ENCODE measurements around the gene SKAP1. TPM values are rescaled to one million over a fixed set of nuclear protein-coding genes. Genes with fewer than 3 reads are reported as not detected.

SKAP1 gene
- total and polyA plus RNA-seq, 7 donors, result 0.09 to 1.0 (median 0.42) TPM; not detected in 2

DNA sequence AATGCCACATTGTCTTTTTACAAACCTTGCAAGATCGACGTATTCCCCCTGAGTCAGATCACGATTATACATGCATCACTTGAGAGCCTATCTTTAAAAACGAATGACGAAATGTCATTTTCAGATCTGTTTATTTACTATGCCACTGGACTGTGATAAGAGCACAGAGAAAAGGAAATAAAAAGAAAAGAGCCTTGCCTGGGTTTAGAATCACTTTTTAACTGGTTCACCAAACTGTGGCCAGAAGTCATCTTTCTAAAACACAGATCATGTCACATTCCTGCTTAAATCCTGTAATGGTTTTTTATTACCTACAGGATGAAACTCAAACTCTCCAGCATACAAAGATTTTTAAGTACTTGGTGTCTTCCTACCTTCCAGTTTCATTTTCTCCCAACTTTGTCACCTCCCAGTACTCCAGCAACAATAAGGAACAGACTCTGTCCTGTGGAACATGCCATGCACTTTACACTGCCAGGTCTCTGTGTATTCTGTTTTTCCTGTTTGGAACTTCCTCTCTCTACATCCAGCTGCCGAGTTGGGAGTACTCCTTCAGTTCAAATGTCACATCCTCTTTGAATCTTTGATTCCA, 231.0 kb downstream of the SKAP1 start:
- Histone ChIP-seq H3K4me1 (no peaks in the 10 kb centered on the region), H3K36me3 (ENCODE audit: insufficient read depth in 1 of 2, low read depth in 1 of 2) (no peaks in the 10 kb centered on the region), H3K27ac (no peak overlapping the region), H3K9me3 (no peaks in the 10 kb centered on the region), H3K27me3 (ENCODE audit: insufficient read depth in 3 of 3, low read length in 2 of 3) (peaks cover 0 to 38% (median 12%) of the 10 kb centered on the region in 3 donors), H3K4me3 (no peak overlapping the region)
- 49 to 60% (median 52%) methylated on average over 6 of the region's 6 CpGs for WGBS, 3 donors
- intact Hi-C loops (cut with DNase I), result no loop called here
- TF ChIP-seq, protein P1, sequence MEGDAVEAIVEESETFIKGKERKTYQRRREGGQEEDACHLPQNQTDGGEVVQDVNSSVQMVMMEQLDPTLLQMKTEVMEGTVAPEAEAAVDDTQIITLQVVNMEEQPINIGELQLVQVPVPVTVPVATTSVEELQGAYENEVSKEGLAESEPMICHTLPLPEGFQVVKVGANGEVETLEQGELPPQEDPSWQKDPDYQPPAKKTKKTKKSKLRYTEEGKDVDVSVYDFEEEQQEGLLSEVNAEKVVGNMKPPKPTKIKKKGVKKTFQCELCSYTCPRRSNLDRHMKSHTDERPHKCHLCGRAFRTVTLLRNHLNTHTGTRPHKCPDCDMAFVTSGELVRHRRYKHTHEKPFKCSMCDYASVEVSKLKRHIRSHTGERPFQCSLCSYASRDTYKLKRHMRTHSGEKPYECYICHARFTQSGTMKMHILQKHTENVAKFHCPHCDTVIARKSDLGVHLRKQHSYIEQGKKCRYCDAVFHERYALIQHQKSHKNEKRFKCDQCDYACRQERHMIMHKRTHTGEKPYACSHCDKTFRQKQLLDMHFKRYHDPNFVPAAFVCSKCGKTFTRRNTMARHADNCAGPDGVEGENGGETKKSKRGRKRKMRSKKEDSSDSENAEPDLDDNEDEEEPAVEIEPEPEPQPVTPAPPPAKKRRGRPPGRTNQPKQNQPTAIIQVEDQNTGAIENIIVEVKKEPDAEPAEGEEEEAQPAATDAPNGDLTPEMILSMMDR (IDR thresholded peaks at IDR 0.05), result no peak
- DNase-seq, result no peak
- no peak for ATAC-seq

DNA sequence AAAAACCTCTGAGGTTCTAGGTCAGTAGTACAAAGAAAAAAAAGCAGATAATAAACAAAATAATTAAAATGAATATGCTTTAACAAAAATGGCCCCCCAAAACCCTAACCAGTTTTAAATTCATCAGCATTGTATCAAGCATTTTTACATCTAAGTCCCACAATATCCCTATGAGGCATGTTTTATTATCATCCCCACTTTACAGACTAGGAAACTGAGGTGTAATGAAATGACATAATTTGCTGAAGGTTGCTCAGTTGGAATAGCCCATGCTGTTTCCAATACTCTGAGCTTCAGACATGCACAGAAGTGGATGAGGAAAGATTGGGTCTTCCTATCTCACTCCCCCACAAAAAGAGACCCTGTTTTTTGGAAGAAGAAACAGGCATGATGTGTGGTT, 234.1 kb downstream of the SKAP1 start:
- H3K4me3 ChIP-seq, result no peak overlapping the region

DNA sequence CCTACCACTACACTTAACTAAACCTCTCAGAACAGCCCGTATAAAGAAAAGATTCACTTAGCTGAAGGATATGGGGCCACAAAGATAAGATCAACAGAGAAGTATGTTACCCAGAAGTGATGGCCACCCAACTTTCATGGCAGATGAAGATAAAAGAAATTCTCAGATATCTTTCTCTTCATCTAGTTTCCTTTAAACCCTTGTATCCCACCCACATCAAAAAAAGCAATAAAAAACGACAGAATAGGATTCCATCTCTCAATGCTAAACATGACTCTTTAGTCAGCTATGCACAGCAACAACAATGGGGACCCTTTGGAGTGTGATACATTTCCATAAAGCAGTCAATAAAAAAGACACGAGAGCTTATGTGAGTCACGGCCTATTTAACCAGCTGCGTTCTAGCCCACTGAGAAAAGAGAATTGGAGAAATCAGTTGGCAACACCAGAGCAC, 235.9 kb downstream of the SKAP1 start:
- Histone ChIP-seq H3K27me3 (ENCODE audit: insufficient read depth in 3 of 3, low read length in 2 of 3) (peaks cover 0 to 55% (median 12%) of the 10 kb centered on the region in 3 donors), H3K36me3 (ENCODE audit: insufficient read depth in 1 of 2, low read depth in 1 of 2) (no peaks in the 10 kb centered on the region), H3K9me3 (no peaks in the 10 kb centered on the region), H3K4me1 (no peaks in the 10 kb centered on the region), H3K27ac (no peak overlapping the region), H3K4me3 (no peak overlapping the region)
- ATAC-seq, result no peak
- TF ChIP-seq, protein P1 (IDR thresholded peaks at IDR 0.05), result no peak
- intact Hi-C loops (cut with DNase I), result no loop called here
- DNase-seq, result no peak
- WGBS, 3 donors, result 38 to 43% (median 43%) methylated on average over 5 of the region's 5 CpGs

More for the DNA sequence above, 234.1 kb downstream of the SKAP1 start:
- Histone ChIP-seq H3K4me1 (no peaks in the 10 kb centered on the region), H3K36me3 (ENCODE audit: insufficient read depth in 1 of 2, low read depth in 1 of 2) (no peaks in the 10 kb centered on the region), H3K27ac (no peak overlapping the region), H3K9me3 (no peaks in the 10 kb centered on the region), H3K27me3 (ENCODE audit: insufficient read depth in 3 of 3, low read length in 2 of 3) (peaks cover 0 to 44% (median 12%) of the 10 kb centered on the region in 3 donors)
- DNase-seq (no peak), ATAC-seq (no peak)
- intact Hi-C loops (cut with DNase I), result no loop called here
- TF ChIP-seq, protein P1 (IDR thresholded peaks at IDR 0.05), result no peak

DNA sequence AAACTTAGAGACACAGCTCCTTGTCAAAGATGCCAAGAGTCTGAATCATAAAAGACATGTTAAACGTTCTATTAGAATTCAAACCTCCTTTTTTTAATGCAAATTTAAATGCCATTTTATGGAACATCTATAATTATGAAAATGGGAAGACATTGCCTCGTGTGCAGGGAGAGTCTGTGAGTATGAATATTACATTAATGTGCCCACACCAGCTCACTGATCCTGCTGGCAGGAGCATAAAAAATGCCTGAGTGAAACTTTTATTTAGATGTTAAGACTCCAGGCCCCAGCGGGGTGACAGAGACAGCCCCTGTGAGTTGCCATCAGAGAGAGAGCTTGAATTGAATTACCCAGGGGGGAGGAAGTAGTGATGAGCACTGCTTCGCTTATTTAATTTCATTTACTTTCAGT, 237.7 kb downstream of the SKAP1 start:
- WGBS, 3 donors, result 43 to 50% (median 49%) methylated on average over 4 of the region's 4 CpGs

More for the DNA sequence above, 237.7 kb downstream of the SKAP1 start:
- H3K27me3 ChIP-seq (ENCODE audit: insufficient read depth in 3 of 3, low read length in 2 of 3), result peaks cover 0 to 63% (median 8%) of the 10 kb centered on the region in 3 donors
- H3K4me3 ChIP-seq, result no peak overlapping the region
- ATAC-seq (no peak), DNase-seq (no peak)
- no peak overlapping the region for H3K27ac ChIP-seq
- no peaks in the 10 kb centered on the region for H3K9me3 ChIP-seq
- TF ChIP-seq, protein P1 (IDR thresholded peaks at IDR 0.05), result no peak
- H3K4me1 ChIP-seq, result no peaks in the 10 kb centered on the region
- H3K36me3 ChIP-seq (ENCODE audit: insufficient read depth in 1 of 2, low read depth in 1 of 2), result no peaks in the 10 kb centered on the region
- intact Hi-C loops (cut with DNase I), result no loop called here
